Kidney glomerular epithelial cell (primary cell): Measurements from ENCODE around the gene AKNAD1.
"Not testable (repeated sequence)": the region's sequence is repeated elsewhere in the genome, so short reads cannot be mapped to it uniquely, and the experiment has no call there.

Experiments used
- DNase-seq: peaks from one replicate; lab custom pipeline; 2025; lab: John Stamatoyannopoulos, UW

AKNAD1 gene

DNA sequence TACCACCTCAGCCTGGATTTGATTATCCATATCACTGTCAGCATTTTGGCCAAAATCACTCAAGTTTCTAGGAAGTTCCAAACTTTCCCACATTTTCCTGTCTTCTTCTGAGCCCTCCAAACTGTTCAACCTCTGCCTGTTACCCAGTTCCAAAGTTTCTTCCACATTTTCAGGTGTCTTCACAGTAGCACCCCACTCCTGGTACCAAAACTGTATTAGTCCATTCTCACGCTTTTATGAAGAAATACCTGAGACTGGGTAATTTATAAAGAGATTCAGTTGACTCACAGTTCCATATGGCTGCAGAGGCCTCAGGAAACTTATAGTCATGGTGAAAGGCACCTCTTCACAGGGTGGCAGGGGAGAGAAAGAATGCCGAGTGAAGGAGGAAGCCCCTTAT, 71.0 kb downstream of the AKNAD1 start:
- no peak for DNase-seq

DNA sequence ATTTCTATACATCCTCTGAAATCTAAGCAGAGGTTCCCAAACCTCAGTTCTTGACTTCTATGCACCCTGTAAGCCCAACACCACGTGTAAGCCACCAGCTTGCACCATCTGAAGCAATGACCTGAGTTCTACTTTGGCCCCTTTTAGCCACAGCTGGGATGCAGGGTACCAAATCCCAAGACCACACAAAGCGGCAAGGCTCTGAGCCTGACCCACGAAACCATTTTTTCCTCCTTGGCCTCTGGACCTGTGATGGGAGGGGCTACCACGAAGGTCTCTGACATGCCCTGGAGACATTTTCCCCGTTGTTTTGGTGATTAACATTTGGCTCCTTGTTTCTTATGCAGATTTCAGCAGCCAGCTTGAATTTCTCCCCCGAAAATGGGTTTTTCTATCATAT, 71.6 kb downstream of the AKNAD1 start:
- DNase-seq, result no peak

DNA sequence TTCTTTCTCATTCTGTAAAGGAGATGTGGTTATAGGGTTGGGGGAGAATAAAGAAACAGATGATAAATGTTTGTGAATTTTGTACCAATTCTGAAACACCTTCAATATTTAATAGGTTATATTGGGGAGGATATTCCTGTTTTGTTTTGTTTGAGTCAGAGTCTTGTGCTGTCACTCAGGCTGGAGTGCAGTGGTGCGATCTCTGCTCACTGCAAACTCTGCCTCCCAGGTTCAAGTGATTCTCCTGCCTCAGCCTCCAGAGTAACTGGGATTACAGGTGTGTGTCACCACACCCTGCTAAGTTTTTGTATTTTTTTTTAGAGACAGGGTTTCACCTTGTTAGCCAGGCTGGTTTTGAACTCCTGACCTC, 75.3 kb downstream of the AKNAD1 start:
- DNase-seq, result not testable (repeated sequence)

DNA sequence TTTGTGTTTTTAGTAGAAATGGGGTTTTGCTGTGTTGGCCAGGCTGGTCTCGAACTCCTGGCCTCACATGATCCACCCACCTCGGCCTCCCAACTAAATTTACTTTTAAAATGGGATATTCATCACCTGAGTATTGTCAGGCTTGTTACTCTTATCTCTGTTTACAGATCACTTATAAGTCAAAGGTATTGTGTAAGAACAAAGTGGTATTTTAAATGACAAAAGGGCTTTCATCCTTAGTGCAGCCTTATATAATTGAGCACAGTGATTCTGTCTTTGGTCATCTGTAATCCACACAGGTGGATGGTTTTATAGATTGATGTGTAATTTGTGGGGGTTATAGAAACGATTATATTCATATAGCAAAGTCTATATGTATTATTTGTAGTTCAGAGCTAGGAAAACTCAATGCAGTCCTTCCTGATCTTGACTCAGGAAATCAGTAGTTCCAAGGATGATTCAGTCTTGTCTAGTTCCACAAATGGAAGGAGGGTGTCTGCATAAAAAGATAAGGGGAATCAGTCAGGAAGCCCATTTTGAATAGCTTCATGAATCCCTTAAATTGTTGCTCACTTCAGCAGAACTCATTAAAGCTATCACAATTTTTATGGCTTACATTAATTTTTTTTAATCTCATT, 75.8 kb downstream of the AKNAD1 start:
- no peak for DNase-seq

GRCh38 chr1:108779455-108779854, 77.4 kb downstream of the AKNAD1 start:
- no peak for DNase-seq

- DNase-seq, result no peak
Measured at GRCh38 chr1:108777839-108778238, 79.1 kb downstream of the AKNAD1 start.

DNA sequence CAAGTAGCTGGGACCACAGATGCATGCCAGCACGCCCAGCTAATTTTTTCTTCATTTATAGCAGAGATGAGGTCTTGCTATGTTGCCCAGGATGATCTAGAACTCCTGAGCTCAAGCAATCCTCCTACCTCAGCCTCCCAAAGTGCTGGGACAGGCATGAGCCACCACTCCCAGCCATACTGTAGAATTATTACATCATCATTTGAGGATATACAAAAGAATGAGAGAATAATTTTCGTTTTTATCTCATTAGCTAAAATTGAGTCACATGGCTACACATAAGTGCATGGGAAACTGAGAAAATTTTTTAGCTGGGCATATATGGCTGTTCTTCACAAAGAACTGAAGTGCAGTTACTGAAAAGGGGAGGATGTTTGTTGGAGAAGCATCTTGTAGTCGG, 89.2 kb downstream of the AKNAD1 start:
- no peak for DNase-seq

DNA sequence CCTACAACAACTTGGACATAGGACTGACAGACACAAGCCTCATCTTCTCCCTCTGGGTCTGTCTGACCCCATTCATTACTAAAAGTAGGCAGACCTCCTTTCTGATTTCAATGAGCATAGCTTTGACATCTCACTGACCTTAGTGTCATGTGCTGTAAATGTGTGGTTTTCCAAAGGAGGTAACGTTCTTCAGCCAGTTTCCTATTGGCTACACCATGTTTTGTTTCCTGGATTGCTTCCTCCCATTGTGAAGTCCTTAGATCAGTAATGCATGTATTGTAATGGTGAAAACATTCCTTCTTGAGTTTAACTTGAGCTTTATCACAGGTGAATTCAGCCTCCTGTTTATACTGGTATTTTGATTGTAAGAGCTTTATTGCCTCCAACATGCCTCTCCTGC, 89.8 kb downstream of the AKNAD1 start:
- DNase-seq, result no peak
